ENCODE results near the gene RBM25.

Gene RBM25

DNA sequence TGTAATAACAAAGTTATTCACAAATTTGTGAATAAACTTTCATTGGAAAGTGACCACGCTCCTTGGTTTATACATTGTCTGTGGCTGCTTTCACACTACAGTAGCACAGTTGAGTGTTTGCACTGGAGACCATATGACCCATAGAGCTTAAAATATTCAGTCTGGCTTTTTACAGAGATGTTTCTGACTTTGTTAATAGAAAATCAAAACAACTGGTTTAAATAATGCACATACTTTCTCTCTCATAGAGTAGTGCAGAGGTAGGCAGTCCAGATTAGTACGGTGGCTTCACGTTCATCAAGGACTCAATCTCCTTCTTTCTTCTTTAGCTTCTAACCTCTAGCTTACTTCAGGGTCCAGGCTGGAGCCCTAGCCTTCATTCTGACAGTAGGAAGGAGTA lies 114.2 kb downstream of the RBM25 start:
- DNase-seq: no peak

DNA sequence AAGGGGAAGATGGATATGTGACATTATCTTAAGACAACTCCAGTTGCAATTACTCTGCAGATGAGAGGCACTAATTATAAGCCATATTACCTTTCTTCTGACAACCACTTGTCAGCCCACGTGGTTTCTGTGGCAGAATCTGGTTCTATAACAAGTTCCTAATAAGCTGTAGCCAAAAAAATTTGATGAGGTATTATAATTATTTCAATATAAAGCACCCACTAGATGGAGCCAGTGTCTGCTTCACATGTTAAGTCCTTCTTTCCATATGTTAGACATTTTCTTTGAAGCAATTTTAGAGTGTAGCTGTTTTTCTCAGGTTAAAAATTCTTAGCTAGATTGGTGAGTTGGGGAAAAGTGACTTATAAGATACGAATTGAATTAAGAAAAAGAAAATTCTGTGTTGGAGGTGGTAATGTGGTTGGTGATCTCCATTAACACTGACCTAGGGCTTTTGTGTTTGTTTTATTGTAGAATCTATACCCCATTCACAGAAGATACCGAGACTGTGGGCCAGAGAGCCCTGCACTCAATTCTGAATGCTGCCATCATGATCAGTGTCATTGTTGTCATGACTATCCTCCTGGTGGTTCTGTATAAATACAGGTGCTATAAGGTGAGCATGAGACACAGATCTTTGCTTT lies 114.9 kb downstream of the RBM25 start:
- no peak for DNase-seq

Data from activated T-cell treated with anti-CD3 and anti-CD28 coated beads, Interleukin-2, amount 50 U/mL, for 48 hours (primary cell).